CD14-positive monocyte (primary cell): ENCODE results near the gene SLC5A4. TPM values are rescaled to one million over a fixed set of nuclear protein-coding genes. Genes with fewer than 3 reads are reported as not detected.

Source experiments
- DNase-seq, 3 donors: peaks; one replicate each; pipeline ENCODE4 v3.0.0-alpha.2; 2011 to 2022
- H2AFZ ChIP-seq: 2 replicates; pipeline ENCODE4 v1.6.0; 2012; ENCODE audit warnings: mild to moderate bottlenecking, low read depth, low read length, inconsistent platforms; ENCODE audit not compliant: insufficient read depth, poor library complexity, severe bottlenecking
- H3K27ac ChIP-seq, 2 donors: 1 replicate in 1 of 2; 2 replicates in 1 of 2; pipeline ENCODE4 v1.5.1; 2012 to 2013; ENCODE audit warnings: low read length in 2 of 2, control low read depth in 1 of 2, inconsistent platforms in 1 of 2, low read depth in 1 of 2, mild to moderate bottlenecking in 1 of 2
- H3K27me3 ChIP-seq, 2 donors: one replicate each; pipeline versions ENCODE4 v1.6.0 to v1.6.1; 2011 to 2013; ENCODE audit warnings: low read length in 2 of 2; ENCODE audit not compliant: control insufficient read depth in 2 of 2, insufficient read depth in 2 of 2
- H3K36me3 ChIP-seq, 2 donors: replicated peaks in 1 of 2; 1 replicate in 1 of 2; 2 replicates in 1 of 2; pipeline versions ENCODE4 v1.5.1 to v1.6.1; 2012 to 2013; ENCODE audit warnings: low read length in 2 of 2, control low read depth in 1 of 2, inconsistent platforms in 1 of 2, mild to moderate bottlenecking in 1 of 2; ENCODE audit not compliant: insufficient read depth in 2 of 2, control insufficient read depth in 1 of 2
- H3K4me1 ChIP-seq, 2 donors: 1 replicate in 1 of 2; 2 replicates in 1 of 2; pipeline versions ENCODE4 v1.5.1 to v1.6.1; 2012 to 2013; ENCODE audit warnings: low read length in 2 of 2, control low read depth in 1 of 2, inconsistent platforms in 1 of 2, mild to moderate bottlenecking in 1 of 2, moderate library complexity in 1 of 2; ENCODE audit not compliant: insufficient read depth in 2 of 2, control insufficient read depth in 1 of 2
- H3K4me2 ChIP-seq: replicated peaks from 2 replicates; pipeline ENCODE3; 2012; ENCODE audit warnings: low read length, moderate library complexity, mild to moderate bottlenecking; ENCODE audit not compliant: poor library complexity, severe bottlenecking; ENCODE audit errors: extremely low read depth
- H3K4me3 ChIP-seq, 3 experiments: fragments of 200-600 bp in 1 of 3; sonication (generic) in 1 of 3; replicated peaks in 1 of 3; 1 replicate in 2 of 3; 2 replicates in 1 of 3; pipeline ENCODE4 v1.5.1; 2011 to 2013; ENCODE audit warnings: low read length in 3 of 3, mild to moderate bottlenecking in 3 of 3, control low read depth in 2 of 3, low read depth in 2 of 3, inconsistent platforms in 1 of 3, moderate library complexity in 1 of 3
- H3K79me2 ChIP-seq: 2 replicates; pipeline ENCODE4 v1.6.0; 2012; ENCODE audit warnings: mild to moderate bottlenecking, control low read depth, inconsistent platforms, low read length, moderate library complexity; ENCODE audit not compliant: insufficient read depth
- H3K9ac ChIP-seq: 2 replicates; pipeline ENCODE4 v1.6.0; 2017; ENCODE audit warnings: low read length, mild to moderate bottlenecking; ENCODE audit not compliant: insufficient read depth, poor library complexity, severe bottlenecking
- H3K9me3 ChIP-seq, 2 donors: replicated peaks in 1 of 2; 1 replicate in 1 of 2; 2 replicates in 1 of 2; pipeline versions ENCODE4 v1.5.1 to v1.6.1; 2012 to 2013; ENCODE audit warnings: low read length in 2 of 2, control low read depth in 1 of 2; ENCODE audit not compliant: control insufficient read depth in 1 of 2, insufficient read depth in 1 of 2
- H4K20me1 ChIP-seq: 2 replicates; pipeline ENCODE4 v1.6.0; 2012; ENCODE audit warnings: mild to moderate bottlenecking, low read length, control low read depth, moderate library complexity; ENCODE audit not compliant: insufficient read depth
- H3K27ac Mint-ChIP-seq, 7 donors: one replicate each; pipeline ENCODE4 v1.8.0; 2020; ENCODE audit warnings: mild to moderate bottlenecking in 7 of 7, mixed read lengths in 7 of 7, moderate library complexity in 6 of 7, inconsistent platforms in 2 of 7
- H3K27me3 Mint-ChIP-seq, 3 donors: one replicate each; pipeline ENCODE4 v1.8.0; 2021 to 2022; ENCODE audit warnings: low read depth in 3 of 3, mild to moderate bottlenecking in 3 of 3, mixed read lengths in 3 of 3, moderate library complexity in 3 of 3, inconsistent platforms in 1 of 3
- H3K36me3 Mint-ChIP-seq, 2 donors: one replicate each; pipeline ENCODE4 v1.8.0; 2020; ENCODE audit warnings: mixed read lengths in 2 of 2, inconsistent platforms in 1 of 2, mild to moderate bottlenecking in 1 of 2
- H3K4me1 Mint-ChIP-seq: one replicate; pipeline ENCODE4 v1.8.0; 2020; ENCODE audit warnings: mild to moderate bottlenecking, mixed read lengths
- H3K4me3 Mint-ChIP-seq, 2 donors: one replicate each; pipeline ENCODE4 v1.8.0; 2020; ENCODE audit warnings: mild to moderate bottlenecking in 2 of 2, mixed read lengths in 2 of 2, moderate library complexity in 1 of 2
- H3K9me3 Mint-ChIP-seq, 7 donors: one replicate each; pipeline ENCODE4 v1.8.0; 2020 to 2022; ENCODE audit warnings: mixed read lengths in 7 of 7, mild to moderate bottlenecking in 6 of 7, moderate library complexity in 6 of 7, inconsistent platforms in 2 of 7
- CTCF ChIP-seq: fragments of 200-600 bp; IDR thresholded peaks from one replicate; pipeline ENCODE4 v1.8.0; 2022; ENCODE audit warnings: antibody characterized with exemption, mild to moderate bottlenecking
- WGBS: methylation state at CpG from one replicate; pipeline ENCODE4 v1.1.5; 2013; ENCODE audit warnings: missing lambda C conversion rate; ENCODE audit not compliant: insufficient coverage; 5-methylcytosine and 5-hydroxymethylcytosine counted together
- intact Hi-C, 2 donors: fragments of 100-400 bp; cut with micrococcal nuclease; formaldehyde crosslinking; loops; one replicate each; pipeline versions ENCODE4 v1.15.0 to v1.15.1; 2023
- polyA plus RNA-seq, 3 donors: library from polyadenylated mRNA; depleted of rRNA in 1 of 3; unstranded in 2 of 3; stranded (reverse) in 1 of 3; fragments of 300-500 nt in 2 of 3; fragments of >200 nt in 1 of 3; fragmentation: Illumina TruSeq in 2 of 3; gene quantifications; 1 replicate in 2 of 3; 2 replicates in 1 of 3; pipeline ENCODE4 v1.2.3, GENCODE V29; 2012 to 2021

The SLC5A4 gene
- polyA plus RNA-seq, 3 donors = not detected

- Mint-ChIP-seq H3K27me3 (peaks cover 29 to 37% (median 30%) of the 10 kb centered on the region in 3 donors), H3K4me3 (no peak overlapping the region), H3K9me3 (peaks cover 0 to 14% (median 2%) of the 10 kb centered on the region in 7 donors), H3K27ac (no peak overlapping the region), H3K4me1 (peaks cover 4% of the 10 kb centered on the region), H3K36me3 (no peaks in the 10 kb centered on the region)
- intact Hi-C loops = no loop called here
- TF ChIP-seq CTCF = no peak
- no peaks in the 10 kb centered on the region for H4K20me1 ChIP-seq
- H3K27me3 ChIP-seq = peaks cover 6 to 32% of the 10 kb centered on the region in 2 donors
- H3K4me3 ChIP-seq = no peak overlapping the region
- no peak overlapping the region for H2AFZ ChIP-seq
- H3K9me3 ChIP-seq = peaks cover 0 to 4% of the 10 kb centered on the region in 2 donors
- no peak overlapping the region for H3K27ac ChIP-seq
- no peak for DNase-seq
- no peak overlapping the region for H3K9ac ChIP-seq
- H3K36me3 ChIP-seq = no peaks in the 10 kb centered on the region
- H3K4me1 ChIP-seq = peaks cover 4 to 5% of the 10 kb centered on the region in 2 donors
- no peaks in the 10 kb centered on the region for H3K79me2 ChIP-seq
- WGBS = 90% methylated on average over 4 of the region's 6 CpGs
- no peak overlapping the region for H3K4me2 ChIP-seq
Measured at GRCh38 chr22:32181043-32181442, 74.1 kb downstream of the SLC5A4 start.

- Mint-ChIP-seq H3K27ac (no peak overlapping the region), H3K4me1 (peaks cover 6% of the 10 kb centered on the region), H3K9me3 (peaks cover 0 to 17% (median 3%) of the 10 kb centered on the region in 7 donors), H3K27me3 (peaks cover 46 to 53% (median 50%) of the 10 kb centered on the region in 3 donors), H3K4me3 (peak overlapping the region in 1 of 2 donors; percentile 50), H3K36me3 (peaks cover 0 to 4% of the 10 kb centered on the region in 2 donors)
- Histone ChIP-seq H4K20me1 (no peaks in the 10 kb centered on the region), H3K4me3 (no peak overlapping the region), H3K4me2 (no peak overlapping the region), H3K4me1 (peaks cover 6 to 11% of the 10 kb centered on the region in 2 donors), H3K9me3 (peaks cover 0 to 16% of the 10 kb centered on the region in 2 donors), H2AFZ (no peak overlapping the region), H3K27ac (no peak overlapping the region), H3K36me3 (no peaks in the 10 kb centered on the region), H3K27me3 (peaks cover 14 to 49% of the 10 kb centered on the region in 2 donors), H3K9ac (no peak overlapping the region), H3K79me2 (no peaks in the 10 kb centered on the region)
- intact Hi-C loops = loop anchor here in 1 of 2 donors (10.0 kb wide), 1 partner anchor 52 kb away; no protein-coding TSS in a partner anchor
- TF ChIP-seq CTCF = no peak
- no peak for DNase-seq
- 97% methylated on average over 4 of the region's 8 CpGs for WGBS
Measured at GRCh38 chr22:32177221-32177765, 77.9 kb downstream of the SLC5A4 start.
